Cerebellar cortex (tissue), 1 donor: ENCODE measurements around the gene DAO.
"Not testable (repeated sequence)": the region's sequence is repeated elsewhere in the genome, so short reads cannot be mapped to it uniquely, and the experiment has no call there.

ENCODE experiments used
- DNase-seq: peaks from one replicate; pipeline ENCODE4 v3.0.0-alpha.2; 2015; ENCODE audit warnings: low spot score

The DAO gene

GRCh38 chr12:108850854-108851573 lies 28.9 kb upstream of the DAO start:
- DNase-seq = no peak

GRCh38 chr12:108852674-108853309 lies 27.1 kb upstream of the DAO start:
- DNase-seq = peak; percentile 61

GRCh38 chr12:108853426-108853825 lies 26.5 kb upstream of the DAO start:
- no peak for DNase-seq

GRCh38 chr12:108853981-108854446 lies 25.9 kb upstream of the DAO start:
- peak; percentile 72 for DNase-seq

- DNase-seq = no peak
Observed at GRCh38 chr12:108854451-108855283, 25.2 kb upstream of the DAO start.

GRCh38 chr12:108855284-108856169 lies 24.4 kb upstream of the DAO start:
- DNase-seq = no peak

DNA sequence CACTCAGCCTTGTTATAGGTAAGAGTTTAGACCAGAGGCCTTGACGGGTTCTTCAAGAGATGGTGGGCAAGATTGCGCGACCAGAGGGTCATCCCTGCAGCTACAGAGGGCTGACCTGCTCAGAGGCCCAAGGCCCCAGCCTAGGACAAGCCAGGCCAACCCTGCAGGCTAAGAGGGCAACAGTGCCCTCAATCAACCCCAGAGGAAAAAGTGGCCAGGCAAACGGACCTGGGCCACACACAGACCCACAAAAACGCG lies 23.8 kb upstream of the DAO start:
- no peak for DNase-seq

- no peak for DNase-seq
Observed at GRCh38 chr12:108856428-108857157, 23.3 kb upstream of the DAO start.

DNA sequence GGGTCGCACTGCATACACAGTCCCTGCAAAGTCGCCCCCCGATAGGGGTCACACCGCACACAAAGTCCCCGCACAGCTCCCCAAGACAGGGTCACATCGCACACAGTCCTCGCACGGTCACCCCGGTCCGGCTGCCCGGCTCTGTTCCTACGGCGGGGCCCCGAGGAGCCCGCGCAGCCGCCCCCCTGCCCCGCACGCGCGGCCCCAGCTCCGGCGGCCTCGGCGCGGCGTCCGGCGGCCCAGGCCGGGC lies 22.8 kb upstream of the DAO start:
- DNase-seq = no peak

DNA sequence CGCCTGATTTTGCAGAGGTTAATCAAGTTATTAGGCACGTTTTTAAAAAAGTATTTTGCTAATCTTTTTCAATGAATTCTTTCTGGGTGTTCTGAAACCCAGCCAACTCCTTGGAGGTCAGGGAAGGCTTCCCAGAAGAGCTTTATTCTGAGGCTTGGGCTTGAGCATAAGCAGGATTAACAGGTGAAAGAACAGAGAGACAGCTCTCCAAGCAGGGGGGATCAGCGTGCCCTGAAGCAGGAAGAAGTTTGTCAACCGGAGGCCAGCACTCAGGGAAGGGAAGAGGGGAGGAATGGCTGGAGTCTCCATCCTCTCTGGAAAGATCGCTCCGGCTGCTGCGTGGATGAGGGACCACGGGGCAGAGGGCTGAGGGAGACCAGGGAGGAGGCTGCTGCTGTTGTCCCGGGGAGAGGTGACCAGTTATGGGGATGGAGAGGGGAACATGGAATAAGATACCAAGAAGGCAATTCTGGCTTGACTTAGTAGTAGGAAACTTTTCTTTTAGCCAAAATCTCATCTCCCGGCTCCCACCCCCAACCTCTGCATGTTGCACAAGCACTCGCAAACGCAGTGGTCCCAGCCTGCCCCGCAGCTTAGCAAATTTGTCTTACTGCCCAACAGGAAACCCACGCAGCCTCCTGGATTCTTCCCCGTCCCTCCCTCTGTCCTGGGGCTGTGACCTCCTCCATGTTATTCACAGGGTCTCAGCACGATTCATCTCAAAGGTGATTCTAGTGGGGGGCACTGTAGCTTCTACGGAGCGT lies 21.4 kb upstream of the DAO start:
- DNase-seq = peak; percentile 59

DNA sequence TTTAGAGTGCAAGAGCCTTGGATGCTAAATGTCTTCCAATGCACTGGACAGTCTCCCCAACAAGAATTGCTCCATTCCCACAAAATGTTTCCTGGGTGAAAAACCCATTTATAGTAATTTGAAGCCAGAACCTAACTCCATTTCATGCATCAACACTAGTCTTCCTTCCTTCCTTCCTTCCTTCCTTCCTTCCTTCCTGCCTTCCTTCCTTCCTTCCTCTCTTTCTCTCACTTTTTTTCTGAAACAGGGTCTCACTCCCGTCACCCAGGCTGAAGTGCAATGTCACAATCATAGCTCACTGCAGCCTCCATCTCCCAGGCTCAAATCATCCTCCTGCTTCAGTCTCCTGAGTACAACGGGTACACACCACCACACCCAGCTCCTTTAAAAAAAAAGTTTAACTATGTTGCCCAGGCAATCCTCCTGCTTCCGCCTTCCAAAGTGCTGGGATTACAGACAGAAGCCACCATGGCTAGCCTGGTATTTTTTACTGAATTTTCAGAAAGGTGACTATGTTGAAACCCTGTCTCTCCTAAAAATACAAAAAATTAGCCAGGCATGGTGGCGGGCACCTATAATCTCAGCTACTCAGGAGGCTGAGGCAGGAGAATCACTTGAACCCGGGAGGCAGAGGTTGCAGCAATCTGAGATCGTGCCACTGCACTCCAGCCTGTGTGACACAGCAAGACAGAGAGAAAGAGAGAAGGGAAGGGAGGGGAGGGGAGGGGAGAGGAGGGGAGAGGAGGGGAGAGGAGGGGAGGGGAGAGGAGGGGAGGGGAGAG lies 20.6 kb upstream of the DAO start:
- DNase-seq = not testable (repeated sequence)

- DNase-seq = no peak
Observed at GRCh38 chr12:108859923-108860291, 20.0 kb upstream of the DAO start.

- no peak for DNase-seq
Observed at GRCh38 chr12:108860443-108860842, 19.4 kb upstream of the DAO start.

DNA sequence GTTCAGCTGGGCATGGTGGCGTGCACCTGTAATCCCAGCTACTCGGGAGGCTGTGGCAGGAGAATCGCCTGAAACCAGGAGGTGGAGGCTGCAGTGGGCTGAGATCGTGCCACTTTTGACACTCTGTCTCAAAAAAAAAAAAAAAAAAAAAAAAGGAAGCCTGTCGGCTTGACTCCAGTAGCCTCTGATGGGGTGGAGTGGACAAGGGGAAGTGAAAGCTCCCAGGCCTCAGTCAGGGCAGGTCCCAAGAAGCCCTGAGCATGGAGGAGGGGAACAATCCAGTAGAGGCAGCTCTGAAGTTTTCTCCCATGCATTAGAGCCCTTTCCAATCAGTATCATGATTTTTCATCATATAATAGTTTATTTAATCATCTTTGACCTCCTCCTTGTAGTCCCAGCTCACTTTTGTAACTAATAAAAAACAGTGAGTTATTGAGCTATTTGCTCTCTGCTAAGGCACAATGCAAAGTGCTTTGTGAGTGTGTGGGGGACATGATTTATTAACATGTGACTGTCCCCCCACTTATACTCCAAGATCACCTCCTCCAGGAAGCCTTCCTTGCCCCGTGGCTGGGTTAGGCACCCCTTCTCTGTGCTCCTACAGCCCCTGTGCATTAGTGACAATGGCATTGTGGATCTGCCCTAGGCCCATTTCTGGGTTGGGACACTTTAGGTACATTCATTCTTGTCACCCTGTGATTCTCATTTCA lies 17.9 kb upstream of the DAO start:
- no peak for DNase-seq

- DNase-seq = no peak
Observed at GRCh38 chr12:108862588-108862959, 17.3 kb upstream of the DAO start.

DNA sequence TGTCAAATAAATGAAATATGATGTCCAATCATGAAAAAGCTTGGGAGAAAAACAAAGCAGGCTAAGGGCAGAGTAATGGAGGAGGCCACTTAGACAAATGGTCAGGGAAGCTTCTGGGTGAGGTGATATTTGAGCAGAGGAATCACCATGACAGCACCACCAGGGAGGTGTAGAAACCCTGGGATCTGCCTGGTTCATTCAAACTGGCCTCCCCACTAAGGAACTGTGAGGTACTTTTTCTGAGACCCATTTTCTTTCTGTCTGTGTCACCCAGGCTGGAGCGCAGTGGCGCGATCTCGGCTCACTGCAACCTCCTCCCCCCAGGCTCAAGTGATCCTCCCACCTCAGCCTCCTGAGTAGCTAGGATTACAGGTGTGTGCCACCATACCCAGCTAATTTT lies 14.7 kb upstream of the DAO start:
- no peak for DNase-seq

DNA sequence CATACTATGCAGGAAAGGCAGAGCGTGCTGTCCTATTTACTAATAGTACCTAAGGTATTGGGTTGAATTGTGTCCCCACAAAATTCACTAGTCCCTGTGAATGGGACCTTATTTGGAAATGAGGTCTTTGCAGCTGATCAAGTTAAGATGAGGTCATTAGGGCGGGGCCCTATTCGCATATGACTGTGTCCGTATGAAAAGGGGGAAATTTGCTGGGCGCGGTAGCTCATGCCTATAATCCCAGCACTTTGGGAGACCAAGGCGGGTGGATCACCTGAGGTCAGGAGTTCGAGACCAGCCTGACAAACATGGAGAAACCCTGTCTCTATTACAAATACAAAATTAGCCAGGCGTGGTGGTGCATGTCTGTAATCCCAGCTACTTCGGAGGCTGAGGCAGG lies 13.8 kb upstream of the DAO start:
- not testable (repeated sequence) for DNase-seq

GRCh38 chr12:108868781-108869180 lies 11.1 kb upstream of the DAO start:
- DNase-seq = no peak

DNA sequence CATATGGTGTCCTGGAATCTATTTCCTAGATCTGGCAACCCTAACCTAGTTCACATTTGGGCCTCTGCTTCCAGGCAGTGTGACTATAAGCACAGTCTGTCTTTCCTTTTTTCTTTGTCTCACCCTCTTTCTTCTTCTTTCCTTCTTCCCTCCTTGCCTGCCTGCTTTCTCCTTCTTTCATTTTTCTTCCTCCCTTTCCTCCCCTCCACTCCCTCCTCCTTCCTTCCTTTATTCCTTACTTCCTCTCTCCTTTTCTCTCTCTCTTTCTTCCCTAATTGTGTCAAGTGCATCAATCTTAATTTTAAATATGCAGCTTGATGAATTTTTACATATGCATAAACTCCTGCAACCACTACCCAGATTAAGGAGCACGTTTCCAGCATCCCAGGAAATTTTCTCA lies 4.6 kb upstream of the DAO start:
- no peak for DNase-seq
